ENCODE data around the gene LSM14A. TPM values are rescaled to one million over a fixed set of nuclear protein-coding genes. Genes with fewer than 3 reads are reported as not detected.
A peak's percentile ranks its signal among the peaks of the same experiment; 100 is the strongest.

The LSM14A gene
- total RNA-seq, 1 donor from 2014 or later, result 65.4 TPM

DNA sequence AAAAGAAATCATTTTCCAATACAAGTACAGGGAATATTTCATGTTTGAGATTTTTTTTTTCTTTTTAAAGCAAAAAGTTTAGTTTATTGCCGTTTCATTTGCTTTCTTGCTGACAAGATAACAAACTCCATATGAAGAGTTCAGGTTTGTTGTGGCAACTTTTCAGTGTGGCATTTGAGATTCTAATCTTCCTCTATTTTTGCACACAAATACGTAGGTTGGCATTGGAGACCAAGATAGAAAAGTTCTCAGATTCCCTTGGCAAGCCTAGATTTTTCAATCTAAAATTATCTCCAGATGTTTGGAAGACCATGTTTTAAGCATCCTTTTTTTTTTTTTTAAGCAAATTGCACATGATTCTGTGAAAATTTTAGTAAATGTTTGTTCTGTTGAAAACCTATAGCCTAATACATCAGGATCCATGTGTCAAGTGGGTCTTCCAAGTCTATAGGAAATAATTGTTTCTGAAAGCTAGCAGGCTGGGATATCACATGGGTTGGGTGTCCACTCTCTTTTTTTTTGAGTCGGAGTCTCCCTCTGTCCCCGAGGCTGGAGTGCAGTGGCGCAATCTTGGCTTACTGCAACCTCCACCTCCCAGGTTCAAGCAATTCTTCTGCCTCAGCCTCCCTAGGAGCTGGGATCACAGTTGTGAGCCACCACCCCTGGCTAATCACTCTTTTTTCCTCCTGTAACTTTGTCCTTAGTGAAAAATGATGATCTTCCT, 84.7 kb downstream of the LSM14A start:
- Histone ChIP-seq H3K27me3 (ENCODE audit: low read depth) (no peaks in the 10 kb centered on the region), H3K36me3 (peaks cover 5% of the 10 kb centered on the region), H3K9me3 (replicated peaks) (no peaks in the 10 kb centered on the region), H3K27ac (replicated peaks) (peak overlapping the region; percentile 19), H3K4me1 (peaks cover 70% of the 10 kb centered on the region), H3K4me3 (no peak overlapping the region)
- intact Hi-C loops (cut with micrococcal nuclease), result loop anchor here (10.0 kb wide), 1 partner anchor 78 kb away; no protein-coding TSS in a partner anchor
- TF ChIP-seq, protein P1, sequence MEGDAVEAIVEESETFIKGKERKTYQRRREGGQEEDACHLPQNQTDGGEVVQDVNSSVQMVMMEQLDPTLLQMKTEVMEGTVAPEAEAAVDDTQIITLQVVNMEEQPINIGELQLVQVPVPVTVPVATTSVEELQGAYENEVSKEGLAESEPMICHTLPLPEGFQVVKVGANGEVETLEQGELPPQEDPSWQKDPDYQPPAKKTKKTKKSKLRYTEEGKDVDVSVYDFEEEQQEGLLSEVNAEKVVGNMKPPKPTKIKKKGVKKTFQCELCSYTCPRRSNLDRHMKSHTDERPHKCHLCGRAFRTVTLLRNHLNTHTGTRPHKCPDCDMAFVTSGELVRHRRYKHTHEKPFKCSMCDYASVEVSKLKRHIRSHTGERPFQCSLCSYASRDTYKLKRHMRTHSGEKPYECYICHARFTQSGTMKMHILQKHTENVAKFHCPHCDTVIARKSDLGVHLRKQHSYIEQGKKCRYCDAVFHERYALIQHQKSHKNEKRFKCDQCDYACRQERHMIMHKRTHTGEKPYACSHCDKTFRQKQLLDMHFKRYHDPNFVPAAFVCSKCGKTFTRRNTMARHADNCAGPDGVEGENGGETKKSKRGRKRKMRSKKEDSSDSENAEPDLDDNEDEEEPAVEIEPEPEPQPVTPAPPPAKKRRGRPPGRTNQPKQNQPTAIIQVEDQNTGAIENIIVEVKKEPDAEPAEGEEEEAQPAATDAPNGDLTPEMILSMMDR (IDR thresholded peaks at IDR 0.05; ENCODE audit: borderline replicate concordance), result no peak
- DNase-seq, result no peak

DNA sequence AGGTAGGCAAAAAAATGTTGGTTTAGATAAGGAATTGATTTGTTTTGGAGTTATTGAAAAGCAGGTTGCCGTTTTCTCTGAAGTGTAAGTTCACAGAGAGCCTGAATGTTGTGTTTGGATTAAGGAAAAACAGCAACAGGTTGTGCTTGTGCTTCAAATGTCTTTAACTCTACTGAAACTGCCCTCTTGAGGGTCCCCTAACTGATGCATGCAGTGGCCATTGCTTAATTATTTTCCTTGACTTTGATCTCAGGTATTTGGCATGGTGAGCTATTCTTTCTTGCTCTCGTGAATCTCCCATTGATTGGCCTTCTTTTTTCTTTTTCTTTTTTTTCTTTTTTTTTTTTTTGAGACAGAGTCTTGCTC, 85.2 kb downstream of the LSM14A start:
- H3K4me3 ChIP-seq, result no peak overlapping the region
- TF ChIP-seq, protein P1 (IDR thresholded peaks at IDR 0.05; ENCODE audit: borderline replicate concordance), result no peak
- intact Hi-C loops (cut with micrococcal nuclease), result loop anchor here (10.0 kb wide), 1 partner anchor 77 kb away; no protein-coding TSS in a partner anchor
- H3K27me3 ChIP-seq (ENCODE audit: low read depth), result no peaks in the 10 kb centered on the region
- no peak overlapping the region for H3K27ac ChIP-seq (replicated peaks)
- peaks cover 72% of the 10 kb centered on the region for H3K4me1 ChIP-seq
- H3K9me3 ChIP-seq (replicated peaks), result no peaks in the 10 kb centered on the region
- no peak for DNase-seq
- peaks cover 5% of the 10 kb centered on the region for H3K36me3 ChIP-seq

DNA sequence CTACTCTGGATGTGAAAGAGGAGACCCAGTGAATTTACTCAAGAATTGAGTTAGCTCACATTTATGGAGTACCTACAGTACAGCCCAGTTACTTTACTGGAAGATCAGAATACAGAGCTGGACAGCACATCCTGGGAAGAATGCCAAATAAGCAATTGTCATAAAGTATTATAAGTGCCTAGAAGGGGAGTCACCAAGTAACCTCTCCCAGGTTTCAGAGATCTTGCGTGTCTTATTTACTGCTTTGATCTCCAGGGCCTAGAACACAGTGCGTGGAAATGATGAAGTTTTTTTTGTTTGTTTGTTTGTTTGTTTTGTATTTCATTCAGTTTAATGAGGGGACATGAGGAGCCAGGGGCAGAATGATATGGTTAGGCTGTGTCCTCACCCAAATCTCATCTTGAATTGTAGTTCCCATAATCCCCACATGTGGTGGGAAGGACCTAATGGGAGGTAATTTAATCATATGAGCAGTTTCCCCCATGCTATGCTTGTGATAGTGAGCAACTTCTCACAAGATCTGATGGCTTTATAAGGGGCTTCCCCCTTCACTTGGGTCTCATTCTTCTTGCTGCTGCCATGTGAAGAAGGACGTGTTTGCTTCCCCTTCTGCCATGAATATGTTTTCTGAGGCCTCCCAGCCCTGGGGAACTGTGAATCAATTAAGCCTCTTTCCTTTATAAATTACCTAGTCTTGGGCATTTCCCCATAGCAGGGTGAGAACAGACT, 87.2 kb downstream of the LSM14A start:
- no peaks in the 10 kb centered on the region for H3K9me3 ChIP-seq (replicated peaks)
- H3K27ac ChIP-seq (replicated peaks), result peak overlapping the region; percentile 30
- intact Hi-C loops (cut with micrococcal nuclease), result loop anchor here (10.0 kb wide), 2 partner anchors 55 to 75 kb away; no protein-coding TSS in a partner anchor
- TF ChIP-seq, protein P1 (IDR thresholded peaks at IDR 0.05; ENCODE audit: borderline replicate concordance), result no peak
- peaks cover 5% of the 10 kb centered on the region for H3K36me3 ChIP-seq
- no peak overlapping the region for H3K4me3 ChIP-seq
- DNase-seq, result no peak
- no peaks in the 10 kb centered on the region for H3K27me3 ChIP-seq (ENCODE audit: low read depth)
- peaks cover 72% of the 10 kb centered on the region for H3K4me1 ChIP-seq

DNA sequence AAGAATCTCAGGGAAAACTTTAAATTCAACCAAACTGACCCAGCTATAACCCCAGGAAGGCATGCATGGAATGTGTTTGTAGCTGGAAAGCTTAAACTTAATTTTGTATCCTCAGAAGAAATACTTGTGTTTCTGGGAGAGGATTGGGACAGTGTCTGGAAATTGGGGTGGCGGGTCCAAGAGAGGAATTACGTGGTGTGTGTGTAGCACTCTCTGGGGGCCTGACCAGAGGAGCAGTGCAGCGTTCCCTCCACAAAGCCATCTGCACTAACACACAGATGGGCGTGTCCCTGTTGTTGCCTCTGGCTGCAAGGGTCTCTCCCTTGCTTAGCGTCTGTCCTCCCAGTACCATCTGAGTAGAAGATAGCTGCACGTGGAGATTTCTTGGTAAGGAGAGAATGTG, 88.5 kb downstream of the LSM14A start:
- Histone ChIP-seq H3K4me1 (peaks cover 72% of the 10 kb centered on the region), H3K36me3 (peaks cover 5% of the 10 kb centered on the region), H3K27ac (replicated peaks) (peak overlapping the region; percentile 36), H3K27me3 (ENCODE audit: low read depth) (no peaks in the 10 kb centered on the region), H3K4me3 (no peak overlapping the region), H3K9me3 (replicated peaks) (no peaks in the 10 kb centered on the region)
- intact Hi-C loops (cut with micrococcal nuclease), result loop anchor here (10.0 kb wide), 1 partner anchor 54 kb away; no protein-coding TSS in a partner anchor
- DNase-seq, result no peak
- TF ChIP-seq, protein P1 (IDR thresholded peaks at IDR 0.05; ENCODE audit: borderline replicate concordance), result no peak

DNA sequence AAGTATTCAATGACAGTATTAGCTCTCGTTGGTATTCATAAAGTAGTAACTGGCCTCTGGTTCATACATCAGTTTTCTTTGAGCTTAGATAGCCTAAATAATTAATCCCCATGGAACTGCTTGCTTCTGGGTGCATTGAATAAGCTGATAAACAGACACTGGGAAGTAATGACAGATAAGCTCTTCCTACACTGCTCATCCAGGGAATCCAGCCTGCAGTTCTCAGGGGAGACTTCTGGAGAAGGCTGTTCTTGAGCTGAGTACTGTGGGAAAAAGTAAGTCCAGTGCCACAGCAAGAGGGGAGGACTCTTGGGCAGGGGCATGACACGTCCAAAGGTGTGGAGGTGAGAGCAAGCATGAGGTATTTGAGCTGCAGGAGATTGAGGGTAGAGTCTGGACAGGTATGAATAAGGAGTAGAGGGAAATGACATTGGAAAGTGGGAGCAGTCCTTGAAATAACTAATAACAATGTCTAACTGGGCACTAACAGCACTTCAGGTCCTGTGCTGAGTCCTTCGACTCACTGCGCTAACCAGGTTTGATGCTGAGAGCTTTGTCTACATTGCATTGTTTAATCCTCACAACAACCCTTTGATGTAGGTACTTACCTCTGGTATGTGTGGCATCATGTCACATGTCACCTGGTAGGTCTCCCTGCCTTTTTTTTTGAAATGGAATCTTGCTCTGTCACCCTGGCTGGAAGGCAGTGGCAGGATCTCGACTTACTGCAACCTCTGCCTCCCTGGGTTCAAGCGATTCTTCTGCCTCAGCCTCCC, 89.2 kb downstream of the LSM14A start:
- Histone ChIP-seq H3K4me3 (no peak overlapping the region), H3K36me3 (peaks cover 5% of the 10 kb centered on the region), H3K27ac (replicated peaks) (peak overlapping the region; percentile 36), H3K4me1 (peaks cover 70% of the 10 kb centered on the region), H3K27me3 (ENCODE audit: low read depth) (no peaks in the 10 kb centered on the region), H3K9me3 (replicated peaks) (no peaks in the 10 kb centered on the region)
- TF ChIP-seq, protein P1 (IDR thresholded peaks at IDR 0.05; ENCODE audit: borderline replicate concordance), result no peak
- no peak for DNase-seq
- intact Hi-C loops (cut with micrococcal nuclease), result loop anchor here (10.0 kb wide), 1 partner anchor 53 kb away; no protein-coding TSS in a partner anchor

Data from left ventricle myocardium inferior (tissue), 1 donor.